Large intestine (tissue), 3 donors: ENCODE data around the gene RABGGTA. TPM values are rescaled to one million over a fixed set of nuclear protein-coding genes. Genes with fewer than 3 reads are reported as not detected.

Source experiments
- DNase-seq, 2 donors: peaks; one replicate each; pipeline versions ENCODE4 v3.0.0 to v3.0.0-alpha.2; 2013
- H3K27ac ChIP-seq: one replicate; pipeline ENCODE4 v1.5.1; 2013; ENCODE audit warnings: low read length
- H3K27me3 ChIP-seq: 2 replicates; pipeline ENCODE4 v1.6.1; 2013; ENCODE audit warnings: low read length; ENCODE audit not compliant: control insufficient read depth, insufficient read depth
- H3K36me3 ChIP-seq: 2 replicates; pipeline ENCODE4 v1.6.1; 2013; ENCODE audit warnings: low read length; ENCODE audit not compliant: control insufficient read depth, insufficient read depth
- H3K4me1 ChIP-seq: one replicate; pipeline ENCODE4 v1.6.1; 2013; ENCODE audit warnings: low read length; ENCODE audit not compliant: control insufficient read depth, insufficient read depth
- H3K4me3 ChIP-seq: one replicate; pipeline ENCODE4 v1.5.1; 2013; ENCODE audit warnings: low read length
- H3K9me3 ChIP-seq: one replicate; pipeline ENCODE4 v1.6.1; 2013; ENCODE audit warnings: mild to moderate bottlenecking, low read depth, low read length, moderate library complexity; ENCODE audit not compliant: control insufficient read depth
- WGBS: methylation state at CpG from one replicate; pipeline ENCODE4 v1.1.5; 2013; ENCODE audit warnings: low lambda C conversion rate; ENCODE audit not compliant: insufficient coverage; 5-methylcytosine and 5-hydroxymethylcytosine counted together
- polyA plus RNA-seq: library from polyadenylated mRNA; unstranded; fragments of 120-200 nt; gene quantifications from one replicate; pipeline ENCODE4 v1.2.1, GENCODE V29; 2013

The RABGGTA gene
- polyA plus RNA-seq, 1 donor = 29.0 TPM

- no CpG with 5 or more reads among the region's 1 CpG for WGBS
- Histone ChIP-seq H3K36me3 (peaks cover 2% of the 10 kb centered on the region), H3K27me3 (peaks cover 21% of the 10 kb centered on the region), H3K4me3 (no peak overlapping the region), H3K27ac (no peak overlapping the region), H3K4me1 (peaks cover 37% of the 10 kb centered on the region), H3K9me3 (peaks cover 7% of the 10 kb centered on the region)
- no peak for DNase-seq
These were observed 40.6 kb upstream of the RABGGTA start for GRCh38 chr14:24311837-24312615.

GRCh38 chr14:24310646-24311604 is 39.5 kb upstream of the RABGGTA start, which contains the start of gene LTB4R:
LTB4R (plus strand) TSS chr14:24311502; CDS start chr14:24315652, 4,150 bp downstream.
- H3K27me3 ChIP-seq = peaks cover 11% of the 10 kb centered on the region
- peaks cover 13% of the 10 kb centered on the region for H3K36me3 ChIP-seq
- WGBS = no CpG with 5 or more reads among the region's 99 CpGs
- DNase-seq = peak in 1 of 2 donors; percentile 79
- peaks cover 41% of the 10 kb centered on the region for H3K4me1 ChIP-seq
- peaks cover 2% of the 10 kb centered on the region for H3K9me3 ChIP-seq
- H3K4me3 ChIP-seq = peak within 1 kb of the TSS; percentile 13
- H3K27ac ChIP-seq = peak within 1 kb of the TSS; percentile 9

- H3K27me3 ChIP-seq = peaks cover 6% of the 10 kb centered on the region
- H3K36me3 ChIP-seq = peaks cover 19% of the 10 kb centered on the region
- no CpG with 5 or more reads among the region's 5 CpGs for WGBS
- peak overlapping the region; percentile 9 for H3K27ac ChIP-seq
- H3K9me3 ChIP-seq = no peaks in the 10 kb centered on the region
- DNase-seq = peak in 1 of 2 donors; percentile 74
- peaks cover 41% of the 10 kb centered on the region for H3K4me1 ChIP-seq
- no peak overlapping the region for H3K4me3 ChIP-seq
These were observed 38.9 kb upstream of the RABGGTA start for GRCh38 chr14:24310265-24310645.

- Histone ChIP-seq H3K27ac (peak within 1 kb of the TSS; percentile 9), H3K9me3 (no peaks in the 10 kb centered on the region), H3K27me3 (peaks cover 1% of the 10 kb centered on the region), H3K4me1 (peaks cover 41% of the 10 kb centered on the region), H3K36me3 (peaks cover 25% of the 10 kb centered on the region), H3K4me3 (no peak within 1 kb of the TSS)
- no CpG with 5 or more reads among the region's 5 CpGs for WGBS
- no peak for DNase-seq
These were observed 38.3 kb upstream of the RABGGTA start, which contains the start of gene LTB4R2 for GRCh38 chr14:24309538-24310264. LTB4R2 (plus strand) TSS chr14:24310140; CDS start chr14:24310665, 525 bp downstream.

- Histone ChIP-seq H3K9me3 (no peaks in the 10 kb centered on the region), H3K4me3 (no peak overlapping the region), H3K27me3 (no peaks in the 10 kb centered on the region), H3K27ac (peak overlapping the region; percentile 97), H3K36me3 (peaks cover 36% of the 10 kb centered on the region), H3K4me1 (peaks cover 41% of the 10 kb centered on the region)
- WGBS = 100% methylated on average over 1 of the region's 7 CpGs
- DNase-seq = no peak
These were observed 37.1 kb upstream of the RABGGTA start for GRCh38 chr14:24308342-24309124.

GRCh38 chr14:24307575-24308341 is 36.4 kb upstream of the RABGGTA start, which contains the start of gene CIDEB:
CIDEB (minus strand) TSS chr14:24307977; CDS start chr14:24307858, 119 bp downstream.
- Histone ChIP-seq H3K27me3 (no peaks in the 10 kb centered on the region), H3K9me3 (no peaks in the 10 kb centered on the region), H3K36me3 (peaks cover 42% of the 10 kb centered on the region), H3K4me3 (peak within 1 kb of the TSS; percentile 50), H3K4me1 (peaks cover 44% of the 10 kb centered on the region), H3K27ac (peak within 1 kb of the TSS; percentile 97)
- 50% methylated on average over 1 of the region's 6 CpGs for WGBS
- DNase-seq = peak; percentile 91 to 95

- peak in 1 of 2 donors; percentile 42 for DNase-seq
- peaks cover 47% of the 10 kb centered on the region for H3K4me1 ChIP-seq
- peak overlapping the region; percentile 97 for H3K27ac ChIP-seq
- 50% methylated on average over 2 of the region's 11 CpGs for WGBS
- peak overlapping the region; percentile 50 for H3K4me3 ChIP-seq
- no peaks in the 10 kb centered on the region for H3K9me3 ChIP-seq
- peaks cover 48% of the 10 kb centered on the region for H3K36me3 ChIP-seq
- H3K27me3 ChIP-seq = no peaks in the 10 kb centered on the region
These were observed 35.8 kb upstream of the RABGGTA start for GRCh38 chr14:24307156-24307574.

- peaks cover 39% of the 10 kb centered on the region for H3K4me1 ChIP-seq
- no peak overlapping the region for H3K27ac ChIP-seq
- H3K36me3 ChIP-seq = peaks cover 56% of the 10 kb centered on the region
- H3K27me3 ChIP-seq = no peaks in the 10 kb centered on the region
- H3K9me3 ChIP-seq = no peaks in the 10 kb centered on the region
- H3K4me3 ChIP-seq = no peak overlapping the region
- no peak for DNase-seq
- no CpG with 5 or more reads among the region's 11 CpGs for WGBS
These were observed 32.6 kb upstream of the RABGGTA start for GRCh38 chr14:24304019-24304387.
